Central memory CD8-positive, alpha-beta T cell (primary cell): Measurements from ENCODE around the gene GFPT1.

Source experiments
- ATAC-seq: fragments of 150-1000 bp; cut with Tn5 transposase; replicated peaks from 2 replicates; pipeline ENCODE4 v1.10.0; 2022; ENCODE audit warnings: mild to moderate bottlenecking, moderate FRiP score, moderate number of reproducible peaks; ENCODE audit not compliant: poor library complexity, severe bottlenecking; ENCODE audit errors: extremely low read depth
- DNase-seq, 2 donors: peaks; one replicate each; pipeline ENCODE4 v3.0.0; 2021; ENCODE audit warnings: low spot score in 2 of 2
- H3K27ac Mint-ChIP-seq: one replicate; pipeline ENCODE4 v1.8.0; 2022; ENCODE audit warnings: low read depth, mild to moderate bottlenecking, moderate library complexity, mixed read lengths
- H3K27me3 Mint-ChIP-seq: one replicate; pipeline ENCODE4 v1.8.0; 2022; ENCODE audit warnings: mixed read lengths
- H3K36me3 Mint-ChIP-seq: one replicate; pipeline ENCODE4 v1.8.0; 2022; ENCODE audit warnings: mild to moderate bottlenecking, moderate library complexity, mixed read lengths; ENCODE audit not compliant: insufficient read depth
- H3K4me1 Mint-ChIP-seq: one replicate; pipeline ENCODE4 v1.8.0; 2022; ENCODE audit warnings: mixed read lengths
- H3K4me3 Mint-ChIP-seq: one replicate; pipeline ENCODE4 v1.8.0; 2022; ENCODE audit warnings: mild to moderate bottlenecking, moderate library complexity, mixed read lengths
- H3K9me3 Mint-ChIP-seq: one replicate; pipeline ENCODE4 v1.8.0; 2022; ENCODE audit warnings: mixed read lengths

The GFPT1 gene

DNA sequence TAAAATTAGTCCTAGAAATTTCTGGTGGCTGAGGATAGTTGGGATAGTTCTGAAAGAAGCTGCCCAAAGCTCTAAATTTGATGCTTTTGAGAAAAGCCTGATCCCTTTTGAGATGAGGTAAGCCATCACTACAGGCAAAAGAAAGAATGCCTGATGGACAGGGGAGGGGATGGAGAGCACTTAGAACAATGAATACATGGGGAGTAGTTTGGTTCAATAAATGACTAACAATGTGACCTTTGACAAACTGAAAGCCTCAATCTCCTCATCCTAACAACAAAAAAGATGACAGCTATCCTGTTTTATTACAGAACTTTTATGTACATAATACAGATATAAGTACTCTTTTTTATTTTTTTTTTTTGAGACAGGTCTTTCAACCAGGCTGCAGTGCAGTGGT is 42.7 kb downstream of the GFPT1 start:
- Mint-ChIP-seq H3K9me3 (no peaks in the 10 kb centered on the region), H3K36me3 (peaks cover 55% of the 10 kb centered on the region), H3K27ac (no peak overlapping the region)

DNA sequence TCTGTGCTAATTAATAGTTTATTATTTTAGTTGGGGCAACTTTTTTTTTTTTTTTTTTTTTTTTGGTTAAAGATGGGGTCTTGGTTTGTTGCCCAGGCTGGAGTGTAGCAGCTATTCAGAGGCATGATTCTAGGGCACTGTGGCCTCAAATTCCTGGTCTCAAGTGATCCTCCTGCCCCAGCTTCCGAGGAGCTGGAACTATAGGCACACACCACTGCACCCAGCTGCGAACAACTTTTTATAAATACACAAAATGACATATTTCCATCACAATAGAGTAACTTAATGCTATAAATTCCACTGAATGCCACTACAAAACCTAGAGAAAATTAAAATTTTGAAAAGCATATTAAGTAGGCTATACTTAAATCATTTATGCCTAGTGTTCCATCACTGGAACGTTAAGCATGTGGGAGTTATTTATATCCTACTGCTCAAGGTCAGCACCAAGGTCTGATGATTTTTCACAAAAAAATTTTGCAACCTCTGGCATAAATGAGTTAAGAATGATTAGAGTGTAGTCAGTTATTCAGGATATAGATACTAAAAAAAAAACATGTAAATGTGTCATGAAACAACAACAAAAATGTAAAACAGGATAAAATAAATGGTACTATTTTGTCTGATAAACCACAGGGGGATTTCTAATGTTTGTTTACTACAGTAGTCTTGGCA is 46.8 kb downstream of the GFPT1 start:
- Mint-ChIP-seq H3K4me1 (no peaks in the 10 kb centered on the region), H3K4me3 (no peak overlapping the region), H3K27ac (no peak overlapping the region), H3K9me3 (no peaks in the 10 kb centered on the region), H3K27me3 (no peaks in the 10 kb centered on the region), H3K36me3 (peaks cover 59% of the 10 kb centered on the region)
- ATAC-seq (no peak), DNase-seq (no peak)

More for the DNA sequence above, 42.7 kb downstream of the GFPT1 start:
- H3K27me3 Mint-ChIP-seq = no peaks in the 10 kb centered on the region
- H3K4me3 Mint-ChIP-seq = no peak overlapping the region
- ATAC-seq (no peak), DNase-seq (no peak)
- no peaks in the 10 kb centered on the region for H3K4me1 Mint-ChIP-seq

GRCh38 chr2:69335311-69335710 is 51.7 kb downstream of the GFPT1 start:
- Mint-ChIP-seq H3K36me3 (peaks cover 52% of the 10 kb centered on the region), H3K4me1 (no peaks in the 10 kb centered on the region), H3K9me3 (no peaks in the 10 kb centered on the region), H3K27me3 (no peaks in the 10 kb centered on the region), H3K27ac (no peak overlapping the region), H3K4me3 (no peak overlapping the region)
- no peak for DNase-seq
- ATAC-seq = no peak

- Mint-ChIP-seq H3K27me3 (no peaks in the 10 kb centered on the region), H3K4me3 (no peak overlapping the region), H3K4me1 (no peaks in the 10 kb centered on the region), H3K27ac (no peak overlapping the region), H3K36me3 (peaks cover 49% of the 10 kb centered on the region), H3K9me3 (no peaks in the 10 kb centered on the region)
- no peak for DNase-seq
- no peak for ATAC-seq
Observed at GRCh38 chr2:69333352-69333751, 53.7 kb downstream of the GFPT1 start.

GRCh38 chr2:69330781-69331180 is 56.2 kb downstream of the GFPT1 start:
- no peak for ATAC-seq
- Mint-ChIP-seq H3K27me3 (no peaks in the 10 kb centered on the region), H3K4me3 (no peak overlapping the region), H3K36me3 (peaks cover 51% of the 10 kb centered on the region), H3K27ac (no peak overlapping the region), H3K9me3 (no peaks in the 10 kb centered on the region), H3K4me1 (no peaks in the 10 kb centered on the region)
- no peak for DNase-seq

DNA sequence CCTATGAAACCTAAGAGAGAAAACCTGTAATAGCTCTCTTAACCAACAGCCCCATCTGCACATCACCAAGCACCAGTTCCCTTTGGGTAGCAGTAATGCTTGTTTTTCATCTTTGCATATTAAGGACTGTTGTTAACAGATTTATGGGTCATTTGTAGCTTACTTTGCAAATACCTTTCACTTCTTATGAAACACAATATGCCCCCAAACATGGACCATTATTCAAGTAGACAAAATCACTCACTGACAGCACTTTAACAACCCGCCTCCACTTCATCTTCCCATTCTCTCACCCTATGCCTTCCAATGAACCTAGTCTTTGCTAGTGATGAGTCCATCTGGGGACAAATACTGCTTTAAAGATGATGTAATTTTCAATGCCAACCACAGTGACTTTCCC is 64.4 kb downstream of the GFPT1 start:
- no peaks in the 10 kb centered on the region for H3K4me1 Mint-ChIP-seq
- no peaks in the 10 kb centered on the region for H3K9me3 Mint-ChIP-seq
- no peaks in the 10 kb centered on the region for H3K27me3 Mint-ChIP-seq
- no peak overlapping the region for H3K27ac Mint-ChIP-seq
- H3K4me3 Mint-ChIP-seq = no peak overlapping the region
- ATAC-seq = no peak
- no peak for DNase-seq
- H3K36me3 Mint-ChIP-seq = peaks cover 34% of the 10 kb centered on the region

DNA sequence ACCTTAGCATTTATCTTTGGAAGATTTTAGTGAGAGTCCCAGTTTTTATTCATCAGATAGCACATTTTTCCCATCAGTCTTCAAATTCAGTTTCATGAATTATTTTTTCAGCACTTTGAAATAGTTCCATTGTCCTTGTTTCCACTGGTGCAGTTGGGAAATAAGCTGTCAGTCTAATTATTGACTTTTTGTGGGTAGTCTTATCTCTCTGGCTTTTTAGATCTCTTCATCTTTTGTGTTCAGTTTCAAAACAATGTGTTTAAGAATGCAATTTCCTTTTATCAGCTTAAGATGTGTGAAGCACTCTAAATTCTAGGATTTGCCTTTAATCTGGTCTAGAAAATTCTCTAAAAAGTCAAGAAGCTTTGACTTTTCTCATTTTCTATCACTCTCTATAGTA is 70.5 kb downstream of the GFPT1 start:
- no peaks in the 10 kb centered on the region for H3K27me3 Mint-ChIP-seq
- no peak overlapping the region for H3K27ac Mint-ChIP-seq
- peaks cover 4% of the 10 kb centered on the region for H3K36me3 Mint-ChIP-seq
- ATAC-seq = no peak
- H3K9me3 Mint-ChIP-seq = peaks cover 11% of the 10 kb centered on the region
- DNase-seq = no peak
- no peaks in the 10 kb centered on the region for H3K4me1 Mint-ChIP-seq
- no peak overlapping the region for H3K4me3 Mint-ChIP-seq

- Mint-ChIP-seq H3K27me3 (no peaks in the 10 kb centered on the region), H3K4me1 (no peaks in the 10 kb centered on the region), H3K36me3 (peaks cover 3% of the 10 kb centered on the region), H3K27ac (no peak overlapping the region), H3K4me3 (no peak overlapping the region), H3K9me3 (peaks cover 11% of the 10 kb centered on the region)
- ATAC-seq (no peak), DNase-seq (no peak)
Observed at GRCh38 chr2:69315160-69315761, 71.8 kb downstream of the GFPT1 start.

GRCh38 chr2:69311024-69311416 is 76.0 kb downstream of the GFPT1 start:
- ATAC-seq (no peak), DNase-seq (no peak)
- Mint-ChIP-seq H3K36me3 (peaks cover 4% of the 10 kb centered on the region), H3K27me3 (peaks cover 13% of the 10 kb centered on the region), H3K4me1 (peaks cover 22% of the 10 kb centered on the region), H3K9me3 (peaks cover 6% of the 10 kb centered on the region), H3K4me3 (no peak overlapping the region), H3K27ac (no peak overlapping the region)

DNA sequence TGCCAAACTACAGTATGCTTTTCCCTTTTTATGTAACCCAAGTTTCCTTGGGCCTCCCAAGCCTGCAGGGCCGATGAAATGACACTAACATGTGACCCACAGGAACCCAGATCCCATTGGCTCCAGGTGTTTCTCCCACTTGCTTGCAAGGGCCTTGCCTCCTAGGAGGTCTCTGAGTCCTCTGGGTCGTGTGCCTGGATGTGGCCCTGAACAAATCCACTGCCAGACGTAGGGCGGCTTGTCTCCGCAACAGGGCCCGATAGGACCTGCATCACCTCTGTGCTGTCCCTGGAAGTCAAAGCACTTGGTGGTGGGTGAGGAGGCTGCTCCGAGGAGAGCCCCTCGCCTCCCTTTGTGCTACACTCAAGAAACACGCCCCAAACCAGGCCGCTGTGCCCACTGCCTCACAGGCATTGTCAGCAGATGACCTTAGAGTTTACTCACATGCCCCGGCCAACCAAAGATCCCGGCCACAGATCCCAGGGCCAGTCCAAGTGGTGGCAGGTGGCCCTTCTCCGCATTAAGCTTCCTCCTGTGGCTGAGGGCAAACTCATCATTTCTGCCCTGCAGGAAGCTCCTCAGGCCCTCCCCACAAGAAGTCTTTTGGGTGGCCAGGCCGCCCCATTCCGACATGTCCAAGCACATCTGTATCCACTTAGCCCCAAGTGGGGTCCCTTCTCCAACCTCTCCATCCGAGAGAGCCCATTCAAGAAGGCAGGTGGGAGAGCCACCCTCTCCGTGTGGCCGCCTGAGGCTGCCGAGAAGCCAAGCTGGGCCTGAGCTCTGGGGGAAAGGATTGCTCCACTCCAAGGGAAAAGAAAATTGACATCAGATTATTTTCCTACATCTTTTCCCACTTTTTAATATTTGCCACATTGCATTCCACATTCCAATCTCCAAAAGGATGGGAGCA is 76.7 kb downstream of the GFPT1 start:
- no peak for ATAC-seq
- Mint-ChIP-seq H3K36me3 (peaks cover 4% of the 10 kb centered on the region), H3K27me3 (peaks cover 16% of the 10 kb centered on the region), H3K9me3 (peaks cover 6% of the 10 kb centered on the region), H3K27ac (no peak overlapping the region), H3K4me3 (no peak overlapping the region), H3K4me1 (peaks cover 22% of the 10 kb centered on the region)
- no peak for DNase-seq

DNA sequence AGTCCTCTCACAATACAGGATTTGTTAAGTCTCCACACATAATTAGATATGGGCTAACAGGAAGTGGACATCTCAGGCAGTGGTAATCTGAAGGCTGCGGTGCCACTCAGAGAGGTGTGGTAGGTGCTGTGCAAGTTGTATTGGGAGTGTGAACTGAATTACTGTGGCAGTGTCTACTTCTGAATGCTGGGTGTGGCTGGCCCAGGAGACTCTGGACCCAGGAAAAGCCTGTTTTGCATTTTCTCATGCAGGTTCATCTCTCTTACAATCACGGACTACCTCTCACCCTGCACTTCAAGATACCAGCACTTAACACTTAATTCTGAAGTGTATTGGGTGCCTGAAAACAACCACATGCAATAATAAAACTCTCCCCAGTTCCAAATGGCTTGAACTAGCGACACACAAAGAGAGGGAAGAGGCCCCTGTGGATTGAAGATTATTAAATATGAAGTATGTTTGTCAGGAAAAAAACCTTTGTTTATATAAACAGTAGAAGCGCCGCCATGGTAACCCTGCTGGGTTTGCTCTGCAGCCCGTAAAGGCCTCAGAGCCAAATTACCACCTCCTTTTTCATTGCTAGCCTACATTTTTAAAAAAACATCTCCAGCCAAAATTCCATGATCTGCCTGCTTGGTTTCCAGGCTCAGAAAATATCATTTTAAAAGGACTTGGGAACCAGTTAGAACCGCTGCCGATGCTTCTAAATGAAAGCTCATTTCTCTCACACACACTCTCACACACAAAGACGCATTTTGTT is 77.5 kb downstream of the GFPT1 start:
- H3K9me3 Mint-ChIP-seq = peaks cover 6% of the 10 kb centered on the region
- H3K27ac Mint-ChIP-seq = no peak overlapping the region
- peaks cover 22% of the 10 kb centered on the region for H3K4me1 Mint-ChIP-seq
- no peak for ATAC-seq
- no peak overlapping the region for H3K4me3 Mint-ChIP-seq
- peaks cover 4% of the 10 kb centered on the region for H3K36me3 Mint-ChIP-seq
- peaks cover 19% of the 10 kb centered on the region for H3K27me3 Mint-ChIP-seq
- DNase-seq = no peak

GRCh38 chr2:69308338-69308737 is 78.7 kb downstream of the GFPT1 start:
- no peak overlapping the region for H3K4me3 Mint-ChIP-seq
- H3K9me3 Mint-ChIP-seq = peaks cover 6% of the 10 kb centered on the region
- ATAC-seq = no peak
- DNase-seq = no peak
- peaks cover 29% of the 10 kb centered on the region for H3K27me3 Mint-ChIP-seq
- peaks cover 22% of the 10 kb centered on the region for H3K4me1 Mint-ChIP-seq
- H3K36me3 Mint-ChIP-seq = peaks cover 4% of the 10 kb centered on the region
- H3K27ac Mint-ChIP-seq = no peak overlapping the region
